ENCODE results near the gene CDC27. TPM values are rescaled to one million over a fixed set of nuclear protein-coding genes. Genes with fewer than 3 reads are reported as not detected.

Gene CDC27
- total and polyA plus RNA-seq, 2 of the 4 experiments (the other 2 are of a cell fraction) = 47.7 to 190 TPM

GRCh38 chr17:47087093-47087492 lies 102.0 kb downstream of the CDC27 start:
- POLR2A ChIA-PET (ENCODE audit: unreplicated experiment) = no interaction called here
- WGBS, 2 experiments (ENCODE audit: extremely low coverage in 2 of 2, insufficient read length in 1 of 2) = 100% methylated on average over 1 of the region's 3 CpGs; no CpG with 5 or more reads in 1 of the 2 experiments

More at GRCh38 chr17:47087093-47087492, 102.0 kb downstream of the CDC27 start:
- no peaks in the 10 kb centered on the region for H3K9me3 ChIP-seq (ENCODE audit: control insufficient read depth, insufficient read depth, low read length)
- no peaks in the 10 kb centered on the region for H3K27me3 ChIP-seq (ENCODE audit: control insufficient read depth, insufficient read depth, low read length)
- H4K20me1 ChIP-seq (ENCODE audit: insufficient read depth, low read length) = no peaks in the 10 kb centered on the region; the same call in 1 of the 2 replicates
- DNase-seq (no peak), ATAC-seq (ENCODE audit: low read depth) (no peak)
- in situ Hi-C loops (cut with MboI; ENCODE audit: low sequenced_read_pairs) (no loop called here), dilution Hi-C loops (cut with HindIII; ENCODE audit: low sequenced_read_pairs, unreplicated experiment) (no loop called here), intact Hi-C loops (cut with micrococcal nuclease) (no loop called here)
- H3K56ac ChIP-seq (ENCODE audit: extremely low read depth, insufficient read depth, low read length) = no peak overlapping the region
- H3K4me3 ChIP-seq (ENCODE audit: insufficient read depth, low read depth, low read length) = no peak overlapping the region
- CTCF ChIA-PET = no interaction called here
- H3K4me1 ChIP-seq (ENCODE audit: control insufficient read depth, insufficient read depth, low read length) = no peaks in the 10 kb centered on the region
- H2AK5ac ChIP-seq (ENCODE audit: low read depth, low read length) = no peak overlapping the region
- no peak overlapping the region for H3K4ac ChIP-seq (ENCODE audit: low read depth, low read length)
- H3K4me2 ChIP-seq (ENCODE audit: low read depth, low read length) = no peak overlapping the region
- no peak overlapping the region for H2BK20ac ChIP-seq (ENCODE audit: low read depth, low read length)
- H2BK120ac ChIP-seq (ENCODE audit: low read depth, low read length) = no peak overlapping the region
- no TSS peak for BruUV-seq (replicated peaks)
- no peak overlapping the region for H3K14ac ChIP-seq (replicated peaks; ENCODE audit: low read depth, low read length)
- H3K18ac ChIP-seq (ENCODE audit: low read depth, low read length) = no peak overlapping the region
- no peak overlapping the region for H2BK5ac ChIP-seq (ENCODE audit: low read depth, low read length, poor library complexity, severe bottlenecking)
- H3K36me3 ChIP-seq (ENCODE audit: control insufficient read depth, insufficient read depth, low read length) = no peaks in the 10 kb centered on the region
- no peak overlapping the region for H4K5ac ChIP-seq (ENCODE audit: low read depth, low read length)
- H4K8ac ChIP-seq (ENCODE audit: low read depth in 2 of 2, low read length in 2 of 2) = no peak overlapping the region
- no peak overlapping the region for H2AFZ ChIP-seq (replicated peaks; ENCODE audit: low read length, poor library complexity)
- H4K91ac ChIP-seq (ENCODE audit: insufficient read depth, low read depth, low read length) = no peak overlapping the region
- no peak overlapping the region for H2AK9ac ChIP-seq (replicated peaks; ENCODE audit: low read depth, low read length, poor library complexity)
- H3K9ac ChIP-seq (ENCODE audit: low read depth, low read length) = no peak overlapping the region
- no peak overlapping the region for H2BK15ac ChIP-seq (ENCODE audit: low read depth, low read length)
- H3K23ac ChIP-seq (ENCODE audit: low read depth, low read length) = no peak overlapping the region
- H3K27ac ChIP-seq (ENCODE audit: insufficient read depth, low read length) = no peak overlapping the region
- H3K9me1 ChIP-seq (ENCODE audit: insufficient read depth, low read length) = no peaks in the 10 kb centered on the region
- TF ChIP-seq RAD21 (IDR thresholded peaks at IDR 0.05; ENCODE audit: low read length) (no peak), SMC3 (IDR thresholded peaks at IDR 0.05; ENCODE audit: low read depth, low read length) (no peak), MAFK (IDR thresholded peaks at IDR 0.05; ENCODE audit: low read depth, low read length) (no peak), RCOR1 (IDR thresholded peaks at IDR 0.05; ENCODE audit: insufficient replicate concordance, low read length) (no peak), FOS (IDR thresholded peaks at IDR 0.05; ENCODE audit: low read depth, low read length) (no peak), CEBPB (IDR thresholded peaks at IDR 0.05; ENCODE audit: low read depth, low read length) (no peak), MAZ (IDR thresholded peaks at IDR 0.05; ENCODE audit: borderline replicate concordance, low read depth, low read length) (no peak), MXI1 (IDR thresholded peaks at IDR 0.05; ENCODE audit: borderline replicate concordance, low read depth, low read length) (no peak), RFX5 (IDR thresholded peaks at IDR 0.05; ENCODE audit: low read depth, low read length) (no peak), NFE2L2 (IDR thresholded peaks at IDR 0.05; ENCODE audit: low read depth, low read length) (no peak), CTCF (conservative IDR thresholded peaks at IDR 0.05; ENCODE audit: low read depth, low read length) (no peak), CHD1 (IDR thresholded peaks at IDR 0.05; ENCODE audit: low read depth, low read length) (no peak)
- TF ChIP-seq, protein P1, sequence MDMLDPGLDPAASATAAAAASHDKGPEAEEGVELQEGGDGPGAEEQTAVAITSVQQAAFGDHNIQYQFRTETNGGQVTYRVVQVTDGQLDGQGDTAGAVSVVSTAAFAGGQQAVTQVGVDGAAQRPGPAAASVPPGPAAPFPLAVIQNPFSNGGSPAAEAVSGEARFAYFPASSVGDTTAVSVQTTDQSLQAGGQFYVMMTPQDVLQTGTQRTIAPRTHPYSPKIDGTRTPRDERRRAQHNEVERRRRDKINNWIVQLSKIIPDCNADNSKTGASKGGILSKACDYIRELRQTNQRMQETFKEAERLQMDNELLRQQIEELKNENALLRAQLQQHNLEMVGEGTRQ (IDR thresholded peaks at IDR 0.05; ENCODE audit: low read depth, low read length) = no peak
- TF ChIP-seq, protein P2, sequence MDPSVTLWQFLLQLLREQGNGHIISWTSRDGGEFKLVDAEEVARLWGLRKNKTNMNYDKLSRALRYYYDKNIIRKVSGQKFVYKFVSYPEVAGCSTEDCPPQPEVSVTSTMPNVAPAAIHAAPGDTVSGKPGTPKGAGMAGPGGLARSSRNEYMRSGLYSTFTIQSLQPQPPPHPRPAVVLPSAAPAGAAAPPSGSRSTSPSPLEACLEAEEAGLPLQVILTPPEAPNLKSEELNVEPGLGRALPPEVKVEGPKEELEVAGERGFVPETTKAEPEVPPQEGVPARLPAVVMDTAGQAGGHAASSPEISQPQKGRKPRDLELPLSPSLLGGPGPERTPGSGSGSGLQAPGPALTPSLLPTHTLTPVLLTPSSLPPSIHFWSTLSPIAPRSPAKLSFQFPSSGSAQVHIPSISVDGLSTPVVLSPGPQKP (IDR thresholded peaks at IDR 0.05; ENCODE audit: borderline replicate concordance, low read depth, low read length) = no peak
- peaks cover 3 to 38% of the 10 kb centered on the region in 2 experiments for H3K79me1 ChIP-seq (ENCODE audit: low read depth in 1 of 2, low read length in 2 of 2)
